Stomach smooth muscle (tissue), 2 donors: Measurements from ENCODE around the gene PTPRN2.

Experiments
- H3K27ac ChIP-seq: one replicate; pipeline ENCODE4 v1.7.0; 2013; ENCODE audit warnings: mild to moderate bottlenecking, low read length, inconsistent platforms
- H3K27me3 ChIP-seq, 2 donors: one replicate each; pipeline ENCODE4 v1.7.0; 2013; ENCODE audit warnings: low read length in 2 of 2; ENCODE audit not compliant: insufficient read depth in 2 of 2, control insufficient read depth in 1 of 2
- H3K36me3 ChIP-seq, 2 donors: one replicate each; pipeline ENCODE4 v1.7.0; 2013; ENCODE audit warnings: low read length in 2 of 2; ENCODE audit not compliant: control insufficient read depth in 2 of 2, insufficient read depth in 2 of 2
- H3K4me1 ChIP-seq: one replicate; pipeline ENCODE4 v1.7.0; 2013; ENCODE audit warnings: low read length; ENCODE audit not compliant: control insufficient read depth, insufficient read depth
- H3K4me3 ChIP-seq, 2 donors: one replicate each; pipeline ENCODE4 v1.7.0; 2013; ENCODE audit warnings: low read length in 2 of 2
- H3K9ac ChIP-seq, 2 donors: one replicate each; pipeline ENCODE4 v1.7.0; 2013; ENCODE audit warnings: low read length in 2 of 2, mild to moderate bottlenecking in 1 of 2
- H3K9me3 ChIP-seq, 2 donors: one replicate each; pipeline ENCODE4 v1.7.0; 2013; ENCODE audit warnings: low read length in 2 of 2; ENCODE audit not compliant: control insufficient read depth in 2 of 2
- donor health status: healthy.
- donor health status: Pancreatic carcinoma.

PTPRN2 gene

GRCh38 chr7:157992511-157993160 is 595.0 kb downstream of the PTPRN2 start:
- Histone ChIP-seq H3K9me3 (peaks cover 0 to 8% of the 10 kb centered on the region in 2 donors), H3K4me3 (no peak overlapping the region), H3K27ac (no peak overlapping the region), H3K36me3 (no peaks in the 10 kb centered on the region), H3K9ac (no peak overlapping the region), H3K27me3 (peaks cover 0 to 2% of the 10 kb centered on the region in 2 donors), H3K4me1 (no peaks in the 10 kb centered on the region)

- Histone ChIP-seq H3K4me3 (no peak overlapping the region), H3K27me3 (peaks cover 0 to 2% of the 10 kb centered on the region in 2 donors), H3K36me3 (no peaks in the 10 kb centered on the region), H3K9ac (no peak overlapping the region), H3K27ac (no peak overlapping the region), H3K4me1 (no peaks in the 10 kb centered on the region), H3K9me3 (peaks cover 0 to 8% of the 10 kb centered on the region in 2 donors)
These were observed 595.9 kb downstream of the PTPRN2 start for GRCh38 chr7:157991761-157992160.

GRCh38 chr7:157991351-157991750 is 596.3 kb downstream of the PTPRN2 start:
- Histone ChIP-seq H3K4me3 (no peak overlapping the region), H3K4me1 (no peaks in the 10 kb centered on the region), H3K9me3 (peaks cover 0 to 8% of the 10 kb centered on the region in 2 donors), H3K9ac (no peak overlapping the region), H3K36me3 (no peaks in the 10 kb centered on the region), H3K27ac (no peak overlapping the region), H3K27me3 (peaks cover 0 to 2% of the 10 kb centered on the region in 2 donors)

GRCh38 chr7:157990881-157991250 is 596.8 kb downstream of the PTPRN2 start:
- no peaks in the 10 kb centered on the region for H3K4me1 ChIP-seq
- no peak overlapping the region for H3K4me3 ChIP-seq
- no peak overlapping the region for H3K27ac ChIP-seq
- no peak overlapping the region for H3K9ac ChIP-seq
- peaks cover 0 to 5% of the 10 kb centered on the region in 2 donors for H3K9me3 ChIP-seq
- H3K36me3 ChIP-seq = no peaks in the 10 kb centered on the region
- H3K27me3 ChIP-seq = peaks cover 0 to 2% of the 10 kb centered on the region in 2 donors

- H3K9me3 ChIP-seq = no peaks in the 10 kb centered on the region
- H3K4me3 ChIP-seq = no peak overlapping the region
- H3K36me3 ChIP-seq = no peaks in the 10 kb centered on the region
- H3K4me1 ChIP-seq = no peaks in the 10 kb centered on the region
- H3K27me3 ChIP-seq = peaks cover 0 to 2% of the 10 kb centered on the region in 2 donors
- no peak overlapping the region for H3K9ac ChIP-seq
- H3K27ac ChIP-seq = no peak overlapping the region
These were observed 597.3 kb downstream of the PTPRN2 start for GRCh38 chr7:157990226-157990880.

- Histone ChIP-seq H3K4me1 (no peaks in the 10 kb centered on the region), H3K36me3 (no peaks in the 10 kb centered on the region), H3K4me3 (no peak overlapping the region), H3K27me3 (peaks cover 0 to 2% of the 10 kb centered on the region in 2 donors), H3K9me3 (no peaks in the 10 kb centered on the region), H3K9ac (no peak overlapping the region), H3K27ac (no peak overlapping the region)
These were observed 598.0 kb downstream of the PTPRN2 start for GRCh38 chr7:157989589-157989988.

- Histone ChIP-seq H3K4me1 (no peaks in the 10 kb centered on the region), H3K9ac (no peak overlapping the region), H3K27ac (no peak overlapping the region), H3K36me3 (no peaks in the 10 kb centered on the region), H3K9me3 (no peaks in the 10 kb centered on the region), H3K4me3 (no peak overlapping the region), H3K27me3 (peaks cover 0 to 5% of the 10 kb centered on the region in 2 donors)
These were observed 599.7 kb downstream of the PTPRN2 start for GRCh38 chr7:157987906-157988305.

GRCh38 chr7:157986051-157986450 is 601.6 kb downstream of the PTPRN2 start:
- Histone ChIP-seq H3K27me3 (peaks cover 2 to 5% of the 10 kb centered on the region in 2 donors), H3K4me3 (no peak overlapping the region), H3K4me1 (no peaks in the 10 kb centered on the region), H3K36me3 (no peaks in the 10 kb centered on the region), H3K9ac (no peak overlapping the region), H3K9me3 (no peaks in the 10 kb centered on the region), H3K27ac (no peak overlapping the region)

- Histone ChIP-seq H3K4me3 (no peak overlapping the region), H3K4me1 (no peaks in the 10 kb centered on the region), H3K9ac (no peak overlapping the region), H3K27ac (no peak overlapping the region), H3K9me3 (no peaks in the 10 kb centered on the region), H3K36me3 (no peaks in the 10 kb centered on the region), H3K27me3 (peaks cover 2 to 5% of the 10 kb centered on the region in 2 donors)
These were observed 602.0 kb downstream of the PTPRN2 start for GRCh38 chr7:157985636-157986035.

- Histone ChIP-seq H3K4me3 (no peak overlapping the region), H3K27me3 (peaks cover 2 to 6% of the 10 kb centered on the region in 2 donors), H3K27ac (no peak overlapping the region), H3K4me1 (no peaks in the 10 kb centered on the region), H3K9me3 (no peaks in the 10 kb centered on the region), H3K36me3 (no peaks in the 10 kb centered on the region), H3K9ac (no peak overlapping the region)
These were observed 603.0 kb downstream of the PTPRN2 start for GRCh38 chr7:157984423-157985163.
